ENCODE measurements around the gene APBA3.

DNA sequence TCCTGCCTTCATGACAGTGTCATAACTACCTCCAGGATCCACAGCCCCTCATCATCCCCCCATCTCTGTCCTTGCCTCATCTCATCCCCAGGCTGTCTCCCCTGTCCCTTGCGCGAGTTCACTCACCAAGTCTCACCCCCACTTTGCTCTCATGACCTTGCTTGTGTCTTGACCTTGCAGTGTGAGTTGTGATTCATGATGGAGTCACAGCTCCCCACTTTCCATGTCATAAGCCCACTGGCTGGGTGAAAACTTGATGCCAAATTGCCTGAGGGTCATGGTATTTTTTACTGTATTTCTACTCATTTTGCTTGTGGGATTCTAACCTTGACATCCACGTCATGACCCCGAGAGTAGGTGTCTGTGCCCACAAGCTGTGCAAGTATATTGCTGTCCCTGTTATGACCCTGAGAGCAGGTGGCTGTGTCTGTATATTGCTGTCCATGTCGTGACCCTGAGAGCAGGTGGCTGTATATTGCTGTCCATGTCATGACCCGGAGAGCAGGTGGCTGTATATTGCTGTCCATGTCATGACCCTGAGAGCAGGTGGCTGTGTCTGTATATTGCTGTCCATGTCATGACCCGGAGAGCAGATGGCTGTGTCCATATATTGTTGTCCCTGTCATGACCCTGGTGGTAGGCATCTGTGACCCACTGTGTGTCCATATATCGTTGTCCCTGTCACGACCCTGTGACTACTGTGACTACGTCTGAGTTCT is 23.8 kb downstream of the APBA3 start:
- no peak for TF ChIP-seq CTCF (optimal IDR thresholded peaks at IDR 0.05 in 1 of 3, IDR thresholded peaks at IDR 0.05 in 1 of 3, conservative IDR thresholded peaks at IDR 0.05 in 1 of 3; ENCODE audit: extremely low read depth in 1 of 3, insufficient read depth in 2 of 3, low read length in 3 of 3)
- no peak for TF ChIP-seq EZH2 (IDR thresholded peaks at IDR 0.05; ENCODE audit: low read length)
